ENCODE results near the gene TUB.
A peak's percentile ranks its signal among the peaks of the same experiment; 100 is the strongest.

TUB gene

GRCh38 chr11:8086001-8086479, 5.0 kb downstream of the TUB start:
- TF ChIP-seq, protein P1, sequence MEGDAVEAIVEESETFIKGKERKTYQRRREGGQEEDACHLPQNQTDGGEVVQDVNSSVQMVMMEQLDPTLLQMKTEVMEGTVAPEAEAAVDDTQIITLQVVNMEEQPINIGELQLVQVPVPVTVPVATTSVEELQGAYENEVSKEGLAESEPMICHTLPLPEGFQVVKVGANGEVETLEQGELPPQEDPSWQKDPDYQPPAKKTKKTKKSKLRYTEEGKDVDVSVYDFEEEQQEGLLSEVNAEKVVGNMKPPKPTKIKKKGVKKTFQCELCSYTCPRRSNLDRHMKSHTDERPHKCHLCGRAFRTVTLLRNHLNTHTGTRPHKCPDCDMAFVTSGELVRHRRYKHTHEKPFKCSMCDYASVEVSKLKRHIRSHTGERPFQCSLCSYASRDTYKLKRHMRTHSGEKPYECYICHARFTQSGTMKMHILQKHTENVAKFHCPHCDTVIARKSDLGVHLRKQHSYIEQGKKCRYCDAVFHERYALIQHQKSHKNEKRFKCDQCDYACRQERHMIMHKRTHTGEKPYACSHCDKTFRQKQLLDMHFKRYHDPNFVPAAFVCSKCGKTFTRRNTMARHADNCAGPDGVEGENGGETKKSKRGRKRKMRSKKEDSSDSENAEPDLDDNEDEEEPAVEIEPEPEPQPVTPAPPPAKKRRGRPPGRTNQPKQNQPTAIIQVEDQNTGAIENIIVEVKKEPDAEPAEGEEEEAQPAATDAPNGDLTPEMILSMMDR (conservative IDR thresholded peaks at IDR 0.05; ENCODE audit: low read depth, low read length) = no peak
- H3K4me3 ChIP-seq (ENCODE audit: low read depth, low read length) = no peak overlapping the region
- no peak for DNase-seq (ENCODE audit: low read depth)

DNA sequence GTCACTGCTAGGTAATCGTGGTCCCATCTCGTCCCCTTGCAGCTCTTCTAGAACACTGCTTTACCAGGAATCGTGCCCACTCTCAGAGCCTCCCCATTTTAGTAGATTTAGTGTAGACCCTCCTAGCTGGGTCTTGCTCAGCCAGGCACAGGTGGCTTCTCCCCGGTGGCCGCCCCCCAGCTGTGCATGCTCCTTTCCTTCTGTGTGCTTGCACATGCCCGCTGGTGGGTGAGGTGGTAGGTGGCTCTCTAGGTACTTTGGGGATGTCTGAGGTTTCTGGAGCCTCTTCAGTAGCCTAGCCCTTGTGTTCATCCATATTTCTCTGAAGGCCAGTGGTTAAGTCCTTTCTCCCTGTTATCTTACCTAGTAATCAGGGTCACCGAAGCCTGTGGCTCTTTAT, 5.6 kb downstream of the TUB start:
- no peak overlapping the region for H3K4me3 ChIP-seq (ENCODE audit: low read depth, low read length)
- TF ChIP-seq, protein P1 (conservative IDR thresholded peaks at IDR 0.05; ENCODE audit: low read depth, low read length) = no peak
- DNase-seq (ENCODE audit: low read depth) = no peak

- no peak overlapping the region for H3K4me3 ChIP-seq (ENCODE audit: low read depth, low read length)
- TF ChIP-seq, protein P1 (conservative IDR thresholded peaks at IDR 0.05; ENCODE audit: low read depth, low read length) = peak; percentile 46
- no peak for DNase-seq (ENCODE audit: low read depth)
Measured at GRCh38 chr11:8087185-8087584, 6.2 kb downstream of the TUB start.

DNA sequence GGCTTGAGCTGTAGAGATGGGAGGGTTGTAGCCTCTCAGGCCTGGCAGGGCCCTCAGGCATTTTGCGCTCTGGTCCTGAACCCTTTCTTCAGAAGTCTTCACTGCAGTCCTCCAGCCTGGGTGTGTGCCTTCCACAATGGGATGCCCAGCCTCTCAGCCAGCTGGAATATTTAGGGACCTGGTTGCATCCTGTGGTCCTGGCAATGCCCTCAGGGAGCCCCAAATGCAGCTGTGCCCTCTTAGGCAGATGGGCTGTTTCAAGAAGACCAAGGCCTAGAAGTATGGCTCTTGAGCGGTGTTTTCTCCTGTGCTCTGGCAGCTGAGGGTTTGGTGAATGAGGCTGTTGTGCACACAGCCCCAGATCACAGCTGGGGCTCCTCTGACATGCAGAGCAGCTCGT, 6.7 kb downstream of the TUB start:
- H3K4me3 ChIP-seq (ENCODE audit: low read depth, low read length) = no peak overlapping the region
- TF ChIP-seq, protein P1 (conservative IDR thresholded peaks at IDR 0.05; ENCODE audit: low read depth, low read length) = no peak
- no peak for DNase-seq (ENCODE audit: low read depth)

- no peak overlapping the region for H3K4me3 ChIP-seq (ENCODE audit: low read depth, low read length)
- no peak for DNase-seq (ENCODE audit: low read depth)
- TF ChIP-seq, protein P1 (conservative IDR thresholded peaks at IDR 0.05; ENCODE audit: low read depth, low read length) = no peak
Measured at GRCh38 chr11:8089791-8090510, 8.9 kb downstream of the TUB start.

- peak; percentile 59 for DNase-seq (ENCODE audit: low read depth)
- TF ChIP-seq, protein P1 (conservative IDR thresholded peaks at IDR 0.05; ENCODE audit: low read depth, low read length) = peak; percentile 82
- no peak overlapping the region for H3K4me3 ChIP-seq (ENCODE audit: low read depth, low read length)
Measured at GRCh38 chr11:8090756-8091155, 9.7 kb downstream of the TUB start.

DNA sequence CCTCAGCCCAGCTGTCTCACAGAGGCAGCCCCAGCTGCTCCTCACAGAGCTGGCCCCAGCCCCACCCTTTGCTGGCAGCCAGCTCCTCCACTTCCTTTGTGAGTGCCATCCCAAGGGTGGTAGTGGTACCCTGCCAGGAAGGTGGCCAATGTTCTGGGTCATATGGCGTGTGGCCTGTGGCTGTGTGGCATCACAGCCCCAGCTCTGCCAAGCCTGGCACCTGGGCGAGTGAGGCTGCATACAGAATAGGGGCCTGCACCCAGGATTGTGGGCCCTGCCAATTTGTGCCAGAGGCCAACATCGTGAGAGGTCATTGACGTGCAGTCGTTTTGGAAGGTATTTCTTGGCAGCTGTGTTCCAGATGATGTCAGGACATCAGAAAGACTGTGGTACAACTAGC, 10.7 kb downstream of the TUB start:
- TF ChIP-seq, protein P1 (conservative IDR thresholded peaks at IDR 0.05; ENCODE audit: low read depth, low read length) = no peak
- no peak for DNase-seq (ENCODE audit: low read depth)
- no peak overlapping the region for H3K4me3 ChIP-seq (ENCODE audit: low read depth, low read length)

Measured in choroid plexus epithelial cell (primary cell).